Posterior cingulate gyrus (tissue), 11 donors: ENCODE data around the gene MS4A10.

Source experiments
- DNase-seq, 10 donors: peaks; one replicate each; pipeline versions ENCODE4 v3.0.0 to v3.0.0-alpha.2; 2020 to 2021; ENCODE audit warnings: mixed read lengths in 3 of 10
- intact Hi-C: fragments of 100-400 bp; cut with DNase I; formaldehyde crosslinking; loops from one replicate; pipeline ENCODE4 v1.15.1; 2023

MS4A10 gene

DNA sequence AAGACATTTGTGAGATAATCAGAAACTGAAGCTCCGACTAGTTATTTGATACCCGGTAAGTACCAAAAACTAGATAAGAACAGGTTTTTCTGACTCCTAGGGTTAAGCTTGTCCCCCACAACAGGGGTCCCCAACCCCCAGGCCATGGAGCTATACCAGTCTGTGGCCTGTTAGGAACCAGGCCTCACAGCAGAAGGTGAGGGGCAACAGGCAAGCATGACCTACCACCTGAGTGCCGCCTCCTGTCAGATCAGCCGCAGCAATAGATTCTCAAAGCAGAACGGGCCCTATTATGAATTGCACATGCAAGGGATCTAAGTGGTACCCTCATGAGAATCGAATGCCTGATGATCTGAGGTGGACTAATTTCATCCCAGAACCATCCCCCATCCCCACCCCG, 1.2 kb upstream of the MS4A10 start:
- intact Hi-C loops = no loop called here
- peak in 1 of 10 donors; percentile 48 for DNase-seq

DNA sequence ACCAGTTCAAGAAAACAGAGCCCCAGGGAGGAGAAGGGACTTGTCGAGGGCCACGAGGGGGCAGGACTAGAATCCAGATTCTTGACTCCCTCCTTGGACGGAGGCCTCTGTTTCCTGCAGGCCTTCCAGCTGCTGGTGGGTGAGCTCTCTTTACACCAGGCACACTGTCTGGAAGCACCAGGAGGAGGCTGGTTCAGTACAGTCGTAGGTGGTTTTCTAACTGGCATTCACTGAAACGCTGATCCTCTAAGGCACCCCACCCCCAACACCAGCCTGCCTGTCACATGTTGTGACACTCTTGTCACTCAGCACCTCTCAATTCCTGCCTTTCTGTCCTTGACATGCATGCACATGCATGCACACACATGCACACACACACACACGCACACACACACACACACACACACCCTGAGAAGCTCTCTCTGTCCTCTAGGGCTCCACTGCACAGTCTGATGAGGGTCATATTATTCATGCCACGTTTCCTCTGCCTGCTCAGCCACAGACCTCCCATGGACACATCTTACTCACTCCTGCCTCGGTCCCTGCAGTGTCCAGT, 751 bp downstream of the MS4A10 start:
- intact Hi-C loops = no loop called here
- peak in 8 of 10 donors; percentile 18 to 87 (median 44) for DNase-seq

DNA sequence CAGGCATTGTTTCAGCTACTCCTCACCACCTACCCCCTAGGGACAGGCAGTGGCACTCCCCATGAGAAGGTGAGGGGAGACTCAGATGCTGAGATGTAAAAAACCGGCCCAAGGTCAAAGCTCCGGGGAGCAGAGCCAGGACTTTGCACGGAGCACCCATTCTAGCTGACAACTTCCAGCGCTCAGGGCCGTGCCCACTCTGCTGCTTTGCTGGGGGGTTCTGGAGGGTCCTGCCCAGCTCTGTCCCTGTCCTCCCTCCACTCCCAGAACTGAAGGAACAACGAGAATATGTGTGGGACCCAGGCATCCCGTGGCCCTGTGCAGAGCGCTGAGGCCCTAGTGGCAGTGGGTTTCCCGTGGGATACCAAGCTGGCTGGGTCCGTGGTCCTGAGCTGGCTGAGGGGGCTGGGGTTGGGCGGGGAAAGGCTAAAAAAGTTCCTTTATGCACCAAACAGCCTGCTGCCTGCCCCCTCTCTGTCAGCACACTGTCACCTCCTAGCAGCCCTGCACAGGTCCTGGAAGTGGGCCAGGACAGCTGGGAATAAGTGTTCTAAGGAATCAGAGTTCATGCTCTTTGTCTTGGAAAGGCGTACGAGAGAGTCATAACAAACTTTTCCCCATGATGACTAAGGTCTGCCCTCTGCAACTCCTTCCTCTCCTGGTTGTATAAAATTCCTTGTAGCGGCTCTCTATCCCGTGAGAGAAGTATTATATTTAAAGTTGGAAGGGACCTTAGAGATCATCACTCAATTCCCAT, 1.9 kb downstream of the MS4A10 start:
- intact Hi-C loops = no loop called here
- DNase-seq = peak in 3 of 10 donors; percentile 54 to 80 (median 59)

DNA sequence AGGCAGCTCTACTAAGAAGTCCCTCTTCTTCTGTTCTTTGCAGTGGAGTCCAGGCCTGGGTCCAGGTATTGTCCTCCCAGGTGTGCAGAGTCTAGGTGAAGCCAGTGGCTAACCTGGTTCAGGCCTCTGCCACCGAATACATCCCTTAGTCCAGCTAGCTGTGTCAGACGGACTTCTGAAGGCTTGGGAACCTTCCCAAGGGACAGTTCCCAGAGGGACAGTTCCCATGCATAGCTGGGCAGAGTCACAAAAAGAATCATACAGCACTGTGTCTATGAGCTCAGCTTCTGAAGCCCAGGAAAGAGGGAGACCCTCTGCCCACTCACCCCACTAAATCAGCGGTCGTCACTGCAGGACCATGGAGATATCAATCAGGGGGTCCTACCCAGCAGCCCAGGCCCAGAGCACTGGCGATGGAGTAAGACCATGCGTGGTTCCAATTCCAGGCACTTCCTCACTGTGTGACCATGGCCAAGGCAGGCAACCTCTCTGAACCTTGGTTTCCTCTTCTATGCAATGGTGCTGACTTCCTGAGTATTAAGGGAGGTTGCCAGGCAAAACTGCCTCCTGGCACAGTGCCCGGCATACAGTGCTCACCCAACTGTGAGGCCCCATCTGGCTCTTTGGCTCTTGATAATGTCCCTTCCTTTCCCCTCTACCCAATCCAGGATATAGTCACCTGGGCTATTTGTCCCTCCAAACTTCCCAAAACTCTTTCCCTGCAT, 3.4 kb downstream of the MS4A10 start:
- DNase-seq = peak in 2 of 10 donors; percentile 55 to 62
- intact Hi-C loops = no loop called here

DNA sequence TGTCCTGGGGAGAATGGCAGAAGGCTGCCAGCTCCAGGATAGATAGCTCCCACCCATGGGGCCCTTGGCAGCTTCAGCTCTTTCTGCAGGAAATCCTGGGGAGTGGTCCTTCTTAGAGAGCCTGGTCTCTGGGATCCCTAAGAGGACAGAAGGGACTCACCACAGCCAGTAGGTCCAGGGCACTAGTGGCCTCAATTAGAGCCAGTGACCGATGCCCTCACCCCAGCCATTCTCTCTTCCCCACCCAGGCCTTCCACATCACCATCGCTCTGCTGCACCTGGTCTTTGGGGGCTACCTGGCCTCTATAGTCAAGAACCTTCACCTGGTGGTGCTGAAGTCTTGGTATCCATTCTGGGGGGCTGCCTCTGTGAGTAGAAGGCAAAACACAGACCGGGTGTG, 5.6 kb downstream of the MS4A10 start:
- intact Hi-C loops = no loop called here
- peak in 3 of 10 donors; percentile 19 to 49 (median 35) for DNase-seq

DNA sequence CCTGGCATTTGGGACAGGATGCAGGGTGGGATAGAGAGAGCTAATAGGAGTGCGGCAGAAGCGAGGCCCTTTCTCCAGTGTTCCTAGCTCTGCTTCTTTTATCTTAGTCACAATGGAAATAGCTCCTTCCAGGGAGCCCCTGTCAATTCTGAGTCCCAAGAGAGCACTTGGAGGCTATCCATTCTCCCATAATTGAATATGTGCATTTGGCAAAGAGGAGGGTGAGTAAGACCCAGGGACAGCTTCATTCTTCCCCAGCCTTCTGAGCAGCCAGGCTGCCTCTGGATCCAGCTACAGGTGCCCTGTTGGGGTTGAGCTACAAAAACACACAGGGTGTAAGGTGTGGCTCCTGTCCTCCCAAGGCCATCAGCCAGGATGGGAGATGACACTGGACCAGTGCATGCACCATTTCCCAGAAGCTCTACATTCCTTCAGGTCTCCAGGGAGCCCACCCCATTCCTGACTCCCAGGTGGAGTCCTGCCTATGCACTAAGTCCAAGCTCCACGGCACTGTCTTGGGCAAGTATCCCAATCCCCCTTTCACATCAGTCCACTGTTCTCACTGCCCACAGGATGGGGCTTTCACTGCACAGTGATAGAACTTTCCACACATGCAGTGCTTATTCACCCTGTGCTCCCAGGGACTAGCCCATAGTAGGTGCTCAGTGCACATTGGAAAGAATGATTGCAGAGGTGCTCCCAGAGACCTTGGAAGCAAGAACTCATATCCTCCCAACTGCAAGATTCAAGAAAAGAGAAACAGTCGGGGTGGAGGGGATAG, 6.2 kb downstream of the MS4A10 start:
- peak in 3 of 10 donors; percentile 0 to 46 (median 8) for DNase-seq
- intact Hi-C loops = no loop called here

DNA sequence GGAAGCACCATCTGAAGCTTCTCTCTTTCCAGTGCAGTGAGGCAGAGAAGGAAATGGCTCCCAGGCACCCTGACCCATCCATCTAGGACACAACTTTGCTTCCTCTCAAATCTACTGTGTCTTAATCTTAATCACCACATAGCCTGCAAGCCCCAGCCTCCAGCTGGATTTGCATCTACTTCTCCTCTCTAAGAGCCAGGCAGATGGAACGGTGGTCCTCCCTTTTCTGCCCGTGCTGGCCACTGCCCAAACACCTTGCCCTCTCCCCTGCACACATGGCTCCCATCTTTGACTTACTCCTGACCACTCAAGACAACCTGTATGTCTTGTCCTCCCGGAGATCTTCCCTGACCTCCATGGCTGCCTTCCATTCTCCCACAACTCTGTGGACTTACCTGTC, 7.4 kb downstream of the MS4A10 start:
- intact Hi-C loops = no loop called here
- peak in 2 of 10 donors; percentile 3 to 36 for DNase-seq

DNA sequence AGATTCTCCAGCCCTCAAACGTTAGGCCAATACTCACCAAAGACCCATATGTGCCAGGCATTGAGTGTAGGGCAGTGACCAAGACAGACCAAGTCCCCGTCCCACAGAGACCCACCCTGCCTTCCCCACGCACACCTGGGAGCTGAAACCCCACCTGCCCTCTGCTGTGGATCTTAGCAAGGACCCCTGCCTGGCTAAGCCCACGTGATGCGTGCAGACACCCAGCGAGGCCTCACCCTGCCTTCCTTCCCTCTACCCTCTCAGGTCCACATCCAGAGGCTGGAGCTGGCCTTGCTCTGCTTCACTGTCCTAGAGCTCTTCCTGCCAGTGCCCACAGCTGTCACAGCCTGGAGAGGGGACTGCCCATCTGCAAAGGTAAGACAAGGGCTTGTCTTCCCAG, 10.2 kb downstream of the MS4A10 start:
- peak in 2 of 10 donors; percentile 52 to 64 for DNase-seq
- intact Hi-C loops = no loop called here

DNA sequence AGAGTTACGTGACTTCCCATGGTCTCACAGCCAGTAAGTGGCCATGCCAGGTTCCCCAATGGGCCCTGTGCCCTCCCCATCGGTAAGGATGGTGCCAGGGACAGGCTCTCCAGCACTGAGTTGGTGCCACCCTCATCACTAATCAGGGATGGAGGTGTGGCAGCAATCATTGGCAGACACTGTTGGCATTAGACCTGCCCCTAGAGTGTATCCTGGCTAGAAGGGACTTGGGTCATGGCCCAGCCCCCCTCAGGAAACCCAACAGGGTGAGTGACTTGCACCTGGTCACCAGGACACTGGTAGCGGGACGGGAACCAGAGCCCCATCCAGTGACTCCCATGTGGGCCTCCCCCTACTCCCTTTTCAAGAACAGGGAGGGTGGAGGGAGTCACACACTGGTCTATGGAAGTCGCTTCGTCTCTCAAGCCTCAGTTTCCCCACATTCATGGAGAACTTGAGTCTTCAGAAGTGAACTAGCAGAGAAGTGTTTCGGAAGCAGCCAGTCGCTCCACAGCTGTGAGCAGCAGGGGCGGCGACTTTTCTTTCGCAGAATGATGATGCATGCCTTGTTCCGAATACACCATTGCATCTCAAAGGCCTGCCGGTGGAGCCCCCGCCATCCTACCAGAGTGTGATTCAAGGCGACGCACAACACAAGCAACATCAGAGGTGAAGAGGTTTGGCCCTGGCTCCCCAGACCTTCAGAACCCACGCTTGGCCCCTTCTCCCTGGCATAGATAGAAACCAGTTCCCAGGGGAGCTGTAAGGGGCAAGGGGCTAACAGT, 12.9 kb downstream of the MS4A10 start:
- intact Hi-C loops = no loop called here

DNA sequence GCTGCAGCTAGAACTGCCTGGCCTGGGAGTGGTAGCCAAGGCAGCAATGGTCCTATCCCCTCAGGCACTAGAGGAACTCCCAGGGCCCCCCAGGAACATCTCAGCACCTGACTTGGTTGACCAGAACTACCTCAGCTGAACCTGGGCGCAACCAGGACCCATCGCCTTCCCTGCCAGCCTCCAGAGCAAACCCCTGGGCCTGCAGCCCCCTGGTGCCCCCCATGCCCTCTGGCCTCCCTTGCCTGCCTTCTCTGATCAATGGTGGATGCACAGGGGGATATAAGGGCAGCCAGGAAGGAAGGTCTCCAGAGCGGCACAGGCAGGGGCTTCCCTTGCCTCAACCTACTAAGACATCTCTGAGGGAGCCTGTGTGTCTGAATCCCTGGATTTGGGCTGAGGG, 13.5 kb downstream of the MS4A10 start:
- intact Hi-C loops = no loop called here
- DNase-seq = peak in 2 of 10 donors; percentile 27 to 43

More for the DNA sequence above, 12.9 kb downstream of the MS4A10 start:
- DNase-seq = peak in 2 of 10 donors; percentile 47 to 64

DNA sequence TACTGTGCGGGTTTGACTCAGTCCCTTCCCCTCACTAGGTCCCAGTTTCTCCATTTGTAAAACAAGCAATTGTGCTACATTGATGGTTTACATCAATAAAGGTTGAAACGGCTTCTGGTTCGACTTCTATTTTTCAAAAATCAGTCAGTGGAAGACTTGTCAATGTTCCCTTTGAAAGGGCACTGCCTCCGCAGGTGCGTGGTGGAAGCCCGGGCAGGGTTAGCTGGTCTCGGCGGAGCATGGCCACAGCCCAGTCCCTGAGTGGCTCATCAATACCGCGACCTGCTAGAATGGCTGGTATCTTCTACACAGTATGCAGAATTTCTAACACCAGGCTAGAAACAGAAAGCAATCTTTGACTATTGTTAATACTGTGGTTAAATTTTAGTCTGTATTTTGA, 16.1 kb downstream of the MS4A10 start:
- intact Hi-C loops = no loop called here

DNA sequence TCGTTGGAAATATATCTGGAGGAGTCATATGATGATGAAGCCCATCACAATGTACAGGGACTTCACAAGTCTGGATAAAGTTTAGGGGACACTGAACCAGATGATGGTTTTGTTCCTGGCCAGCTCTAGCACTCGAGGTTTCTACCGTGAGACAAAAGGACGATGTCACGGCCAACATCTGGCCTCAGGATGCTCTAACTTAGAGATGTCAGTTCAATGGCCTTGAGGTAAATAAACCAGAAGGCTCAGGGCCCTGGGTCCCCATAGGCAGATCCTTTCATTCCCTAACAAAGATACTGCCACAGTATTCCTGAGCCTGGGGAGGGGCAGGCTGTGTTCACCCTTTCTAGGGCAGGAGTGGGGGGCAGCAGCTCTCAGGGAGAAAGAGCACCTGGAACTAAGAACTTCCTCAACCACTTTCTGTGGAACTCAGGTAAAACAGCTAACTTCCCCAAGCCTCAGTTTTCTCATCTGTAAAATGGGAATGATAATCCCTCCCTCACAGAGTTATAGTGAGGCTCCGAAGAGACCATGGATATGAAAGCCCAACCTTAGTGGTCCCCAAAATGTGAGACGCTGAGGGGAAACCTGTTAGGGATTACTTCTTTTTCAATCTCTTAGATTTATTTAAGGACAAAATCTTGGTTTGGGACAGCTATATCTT, 18.3 kb downstream of the MS4A10 start:
- intact Hi-C loops = no loop called here

More for the DNA sequence above, 16.1 kb downstream of the MS4A10 start:
- peak in 2 of 10 donors; percentile 48 to 69 for DNase-seq

DNA sequence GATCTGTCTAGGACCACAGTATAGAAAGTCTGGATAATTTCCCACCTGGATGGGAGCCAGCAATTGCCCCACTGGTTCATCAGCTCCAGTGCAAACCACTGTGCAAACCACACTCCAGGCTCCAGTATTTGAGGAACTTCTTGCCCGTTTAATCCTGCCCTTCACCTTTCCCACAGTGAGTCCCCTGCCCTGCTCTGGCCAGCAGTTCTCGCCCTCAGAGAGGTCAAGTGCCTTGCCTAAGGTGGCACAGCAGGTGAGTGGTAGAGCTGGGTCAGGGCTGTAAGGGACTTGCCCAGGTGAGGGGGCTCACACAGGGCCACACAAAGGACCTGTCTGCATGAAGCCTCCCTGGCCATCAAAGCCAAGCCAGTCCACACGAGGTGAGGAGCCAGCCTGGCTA, 24.1 kb downstream of the MS4A10 start:
- peak in 2 of 10 donors; percentile 66 to 69 for DNase-seq

More for the DNA sequence above, 18.3 kb downstream of the MS4A10 start:
- DNase-seq = peak in 2 of 10 donors; percentile 8 to 13

DNA sequence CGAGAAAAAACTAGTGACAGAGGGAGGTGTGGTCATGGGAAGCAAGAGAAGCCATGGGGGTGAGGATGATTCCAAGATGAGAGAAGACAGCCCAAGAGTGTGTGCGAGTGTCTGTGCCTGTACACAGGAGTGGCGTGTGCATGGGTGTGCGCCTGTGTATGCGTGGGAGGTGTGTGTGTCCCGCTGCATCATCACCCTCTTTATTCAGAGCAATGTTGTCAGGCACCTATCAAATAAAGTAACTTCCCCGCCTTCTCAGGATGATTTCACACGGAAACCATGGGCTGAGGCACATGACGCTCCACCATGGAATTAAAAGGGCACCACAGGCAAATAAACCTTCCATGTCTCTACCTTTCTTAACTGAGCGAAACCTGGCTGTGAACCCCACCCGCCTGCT, 24.6 kb downstream of the MS4A10 start:
- peak in 2 of 10 donors; percentile 56 to 73 for DNase-seq
- intact Hi-C loops = no loop called here

More for the DNA sequence above, 24.1 kb downstream of the MS4A10 start:
- intact Hi-C loops = no loop called here

DNA sequence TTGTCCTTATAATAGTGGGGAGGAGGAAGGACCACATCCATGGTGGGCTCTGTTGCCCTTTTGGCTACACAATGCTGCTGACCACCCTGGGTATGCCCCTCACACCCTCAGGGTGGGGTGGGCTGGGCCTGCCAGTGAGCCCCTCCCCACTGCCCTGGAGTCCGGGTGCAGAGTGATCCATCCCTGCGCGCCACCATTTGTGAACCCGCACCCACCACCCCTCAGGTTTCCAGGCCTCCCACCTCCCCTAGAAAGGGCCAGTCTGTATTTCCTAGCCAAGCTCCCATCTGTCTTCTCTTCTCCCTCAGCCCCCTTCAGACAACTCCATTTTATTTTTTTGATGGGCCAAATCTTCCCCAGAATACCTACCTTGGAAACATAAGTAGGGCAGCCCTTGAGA, 25.0 kb downstream of the MS4A10 start:
- peak in 2 of 10 donors; percentile 35 to 61 for DNase-seq
- intact Hi-C loops = no loop called here

DNA sequence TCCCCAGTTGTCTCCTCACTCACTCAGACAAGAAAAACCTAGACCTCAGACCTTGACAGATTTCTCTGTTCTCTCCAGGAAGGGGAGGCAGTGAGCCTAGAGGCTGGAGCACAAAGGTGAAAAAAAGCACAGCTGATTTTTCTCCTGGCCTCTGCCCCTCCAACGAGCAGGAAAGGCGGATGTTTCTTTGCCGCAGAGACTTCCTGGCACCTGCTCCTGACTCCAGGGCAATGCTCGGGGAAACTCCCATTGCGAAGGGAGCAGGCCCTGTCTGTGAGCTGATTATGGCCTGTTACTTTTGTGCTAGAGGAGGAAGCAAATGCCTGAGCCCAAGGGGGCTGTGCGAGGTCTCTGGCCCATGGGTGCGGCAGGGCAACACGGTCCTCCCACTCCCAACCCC, 25.4 kb downstream of the MS4A10 start:
- no peak for DNase-seq
- intact Hi-C loops = no loop called here

DNA sequence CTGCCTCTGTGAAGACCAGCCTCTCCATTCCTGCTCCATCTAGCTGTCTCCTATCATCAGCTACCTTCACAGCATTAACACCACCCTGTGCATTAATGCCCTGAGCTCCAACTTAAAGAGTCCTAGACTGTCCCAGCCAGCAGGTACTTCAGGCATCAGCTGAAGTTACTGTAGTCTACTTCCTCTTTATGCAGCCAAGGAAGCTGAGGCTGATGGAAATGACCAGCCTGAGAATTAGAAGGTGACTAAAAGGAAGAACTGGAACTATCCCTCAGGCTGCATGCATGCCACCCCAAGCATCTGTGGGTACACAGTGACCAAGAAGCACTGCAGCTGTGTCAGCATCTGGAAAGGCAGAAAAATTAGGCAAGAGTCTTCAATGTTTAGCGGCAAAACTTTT, 28.2 kb downstream of the MS4A10 start:
- intact Hi-C loops = no loop called here
- peak in 1 of 10 donors; percentile 39 for DNase-seq

DNA sequence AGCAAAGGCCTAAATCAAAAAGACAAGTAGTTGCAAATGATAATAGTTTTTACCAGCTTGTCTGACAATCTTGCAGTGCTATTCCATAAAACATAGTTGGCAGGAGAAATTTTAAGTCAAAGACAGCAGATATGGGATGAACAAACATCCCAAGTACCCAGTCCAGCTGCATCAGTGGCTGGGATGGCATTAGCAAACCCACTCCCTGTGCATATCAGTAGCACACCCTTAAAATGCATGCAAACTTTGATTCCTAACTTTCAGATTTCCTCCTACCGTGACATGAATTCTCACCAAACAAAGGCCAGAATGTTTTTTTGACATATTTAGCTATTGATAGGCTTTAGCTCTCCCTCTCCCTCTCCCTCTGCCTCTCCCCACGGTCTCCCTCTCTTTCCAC, 29.0 kb downstream of the MS4A10 start:
- intact Hi-C loops = no loop called here
- DNase-seq = peak in 2 of 10 donors; percentile 0 to 2

DNA sequence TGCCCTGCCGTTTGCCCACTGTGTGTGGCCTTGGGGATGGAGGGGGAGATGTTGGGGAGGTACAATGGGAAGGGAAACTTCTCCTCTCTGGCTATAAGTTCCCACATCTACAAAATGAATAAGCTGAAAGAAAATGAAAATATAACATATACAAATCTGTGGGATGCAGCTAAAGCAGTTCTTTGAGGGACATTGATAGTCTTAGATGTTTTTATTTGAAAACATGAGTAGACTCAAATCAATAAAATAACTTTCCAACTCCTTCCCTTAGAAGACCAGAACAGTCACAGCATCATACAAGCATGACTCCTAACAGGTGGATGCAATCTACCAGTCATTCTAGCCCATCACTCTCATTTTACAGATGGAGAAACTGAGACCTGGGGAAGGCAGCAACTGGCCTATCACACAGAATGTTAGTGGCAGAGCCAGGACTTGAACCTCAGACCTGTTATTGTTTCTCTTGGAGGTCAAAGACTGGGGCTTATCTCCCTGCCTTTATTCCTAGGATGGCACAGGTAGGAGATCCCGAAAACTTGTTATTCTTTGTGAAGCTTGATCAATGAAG, 31.5 kb downstream of the MS4A10 start:
- peak in 2 of 10 donors; percentile 10 to 12 for DNase-seq
- intact Hi-C loops = no loop called here
